Stomach (tissue), 4 donors: Measurements from ENCODE around the gene EMX1.

Experiments
- CTCF ChIP-seq, 7 experiments: fragments of 450-650 bp in 4 of 7; fragments of 200-600 bp in 3 of 7; sonication (generic) in 3 of 7; IDR thresholded peaks; one replicate each; pipeline ENCODE4 v1.5.1; 2016 to 2019; ENCODE audit warnings: antibody characterized with exemption in 7 of 7, control low read depth in 2 of 7, mild to moderate bottlenecking in 1 of 7
- EP300 ChIP-seq: sonication (generic); formaldehyde crosslinking; IDR thresholded peaks from one replicate; pipeline ENCODE4 v1.6.1; 2017; ENCODE audit warnings: antibody characterized with exemption
- POLR2A ChIP-seq, 4 donors: fragments of 450-650 bp; IDR thresholded peaks; one replicate each; pipeline ENCODE4 v1.6.1; 2016; ENCODE audit warnings: antibody characterized with exemption in 4 of 4, control low read depth in 2 of 4, mild to moderate bottlenecking in 1 of 4, moderate library complexity in 1 of 4

GRCh38 chr2:72949045-72949444 lies 31.7 kb downstream of the EMX1 start:
- no peak for TF ChIP-seq EP300
- no peak for TF ChIP-seq CTCF (IDR thresholded peaks at IDR 0.05)
- TF ChIP-seq POLR2A (IDR thresholded peaks at IDR 0.05), result no peak
